ENCODE measurements around the gene GABRG3.

GABRG3 gene

DNA sequence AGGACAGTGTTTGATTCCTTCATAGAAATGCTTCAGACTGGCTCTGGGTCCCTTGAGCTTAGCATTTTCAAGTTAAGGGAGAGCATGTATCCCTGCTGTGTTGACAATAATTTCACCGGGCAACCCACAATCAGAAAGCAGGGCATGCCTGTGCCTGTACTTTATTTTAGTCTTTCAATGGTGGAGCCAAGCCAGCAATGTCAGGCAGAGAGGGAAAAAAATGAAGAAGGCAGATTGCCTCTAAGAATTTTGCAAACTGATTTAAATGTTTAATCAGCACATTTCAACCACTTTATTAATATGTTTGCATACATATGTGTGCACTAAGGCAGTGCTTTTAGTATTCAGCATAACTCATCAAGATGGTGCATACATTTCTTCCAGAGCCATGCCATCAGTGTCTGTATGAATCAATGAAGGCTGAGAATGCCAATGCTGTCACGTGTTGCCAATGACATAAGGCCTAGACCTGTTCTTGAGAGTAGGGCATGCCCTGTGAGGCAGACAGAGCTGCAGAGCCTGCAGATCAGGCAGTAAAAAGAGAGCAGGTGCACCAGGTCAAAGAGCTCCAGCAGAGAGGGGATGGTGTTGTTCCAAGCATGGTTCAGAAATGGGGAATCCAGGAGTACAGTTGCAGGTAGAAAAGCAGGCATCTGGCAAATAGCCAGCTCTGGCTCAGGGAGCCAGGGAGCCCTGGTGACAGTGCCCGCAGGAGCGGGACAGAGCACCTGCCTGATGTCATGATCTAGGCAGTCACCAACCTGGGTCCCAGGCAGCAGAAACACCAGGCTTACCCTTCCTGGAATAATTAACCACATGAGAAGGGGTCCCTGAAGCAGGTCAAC lies 508.5 kb downstream of the GABRG3 start:
- no peaks in the 10 kb centered on the region for H3K36me3 Mint-ChIP-seq
- no peaks in the 10 kb centered on the region for H3K27me3 Mint-ChIP-seq
- no peaks in the 10 kb centered on the region for H3K4me1 Mint-ChIP-seq (ENCODE audit: low read depth)
- no peaks in the 10 kb centered on the region for H3K9me3 Mint-ChIP-seq (ENCODE audit: low read depth)
- no peak overlapping the region for H3K27ac Mint-ChIP-seq
- no peak overlapping the region for H3K4me3 Mint-ChIP-seq

GRCh38 chr15:27480141-27480530 lies 509.2 kb downstream of the GABRG3 start:
- H3K36me3 Mint-ChIP-seq = no peaks in the 10 kb centered on the region
- no peak overlapping the region for H3K27ac Mint-ChIP-seq
- no peak overlapping the region for H3K4me3 Mint-ChIP-seq
- H3K9me3 Mint-ChIP-seq (ENCODE audit: low read depth) = no peaks in the 10 kb centered on the region
- no peaks in the 10 kb centered on the region for H3K4me1 Mint-ChIP-seq (ENCODE audit: low read depth)
- no peaks in the 10 kb centered on the region for H3K27me3 Mint-ChIP-seq

- Mint-ChIP-seq H3K36me3 (no peaks in the 10 kb centered on the region), H3K4me3 (no peak overlapping the region), H3K27ac (no peak overlapping the region), H3K4me1 (ENCODE audit: low read depth) (no peaks in the 10 kb centered on the region), H3K27me3 (no peaks in the 10 kb centered on the region), H3K9me3 (ENCODE audit: low read depth) (no peaks in the 10 kb centered on the region)
Observed at GRCh38 chr15:27480642-27481041, 509.7 kb downstream of the GABRG3 start.

DNA sequence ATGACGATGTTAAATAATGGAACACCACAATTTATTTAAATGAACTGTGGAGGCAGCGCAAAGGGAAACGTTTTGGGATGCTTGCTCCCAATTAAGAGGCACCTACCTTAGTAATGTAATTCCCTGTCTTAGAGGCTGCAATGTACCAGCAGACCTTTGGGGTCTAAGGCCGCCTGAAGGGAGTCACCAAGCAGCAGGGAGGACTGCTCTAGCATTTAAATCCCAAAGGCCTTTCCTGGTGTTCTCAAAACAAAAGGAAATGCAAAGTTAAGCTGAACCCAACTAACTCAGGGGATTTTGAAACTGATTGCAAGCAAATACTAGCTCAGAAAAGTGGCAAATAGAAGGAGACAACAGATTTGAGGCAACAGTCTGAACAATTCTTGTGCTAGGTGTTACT lies 510.8 kb downstream of the GABRG3 start:
- H3K4me1 Mint-ChIP-seq (ENCODE audit: low read depth) = no peaks in the 10 kb centered on the region
- no peak overlapping the region for H3K4me3 Mint-ChIP-seq
- H3K27me3 Mint-ChIP-seq = no peaks in the 10 kb centered on the region
- no peak overlapping the region for H3K27ac Mint-ChIP-seq
- no peaks in the 10 kb centered on the region for H3K36me3 Mint-ChIP-seq
- no peaks in the 10 kb centered on the region for H3K9me3 Mint-ChIP-seq (ENCODE audit: low read depth)

- Mint-ChIP-seq H3K36me3 (no peaks in the 10 kb centered on the region), H3K4me1 (ENCODE audit: low read depth) (no peaks in the 10 kb centered on the region), H3K27me3 (no peaks in the 10 kb centered on the region), H3K9me3 (ENCODE audit: low read depth) (no peaks in the 10 kb centered on the region), H3K4me3 (no peak overlapping the region), H3K27ac (no peak overlapping the region)
Observed at GRCh38 chr15:27482287-27482686, 511.3 kb downstream of the GABRG3 start.

GRCh38 chr15:27483124-27483523 lies 512.1 kb downstream of the GABRG3 start:
- Mint-ChIP-seq H3K36me3 (no peaks in the 10 kb centered on the region), H3K9me3 (ENCODE audit: low read depth) (no peaks in the 10 kb centered on the region), H3K4me1 (ENCODE audit: low read depth) (no peaks in the 10 kb centered on the region), H3K4me3 (no peak overlapping the region), H3K27me3 (no peaks in the 10 kb centered on the region), H3K27ac (no peak overlapping the region)

GRCh38 chr15:27485265-27485664 lies 514.3 kb downstream of the GABRG3 start:
- no peaks in the 10 kb centered on the region for H3K36me3 Mint-ChIP-seq
- no peaks in the 10 kb centered on the region for H3K9me3 Mint-ChIP-seq (ENCODE audit: low read depth)
- H3K27ac Mint-ChIP-seq = no peak overlapping the region
- H3K27me3 Mint-ChIP-seq = no peaks in the 10 kb centered on the region
- no peaks in the 10 kb centered on the region for H3K4me1 Mint-ChIP-seq (ENCODE audit: low read depth)
- no peak overlapping the region for H3K4me3 Mint-ChIP-seq

DNA sequence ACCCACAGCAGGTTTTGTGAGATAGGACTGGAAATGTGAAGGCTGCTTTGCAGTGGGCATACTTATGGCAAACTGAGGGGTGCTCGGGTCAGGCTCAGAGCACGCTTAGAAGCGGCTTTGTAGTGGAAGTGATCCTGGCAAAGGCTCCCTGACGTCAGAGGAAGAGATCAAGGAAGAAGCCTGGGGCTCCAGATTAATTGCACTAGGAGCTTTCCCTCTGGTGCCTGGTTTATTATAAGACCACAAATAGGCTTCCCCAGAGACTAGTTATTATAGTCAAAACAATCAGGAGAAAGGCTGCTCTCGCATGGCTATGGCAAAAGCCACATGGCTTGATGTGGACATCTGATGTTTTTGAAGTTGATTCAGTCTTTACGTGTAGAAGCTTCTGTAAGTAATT lies 515.1 kb downstream of the GABRG3 start:
- H3K4me3 Mint-ChIP-seq = no peak overlapping the region
- H3K36me3 Mint-ChIP-seq = no peaks in the 10 kb centered on the region
- H3K27me3 Mint-ChIP-seq = no peaks in the 10 kb centered on the region
- H3K9me3 Mint-ChIP-seq (ENCODE audit: low read depth) = no peaks in the 10 kb centered on the region
- no peak overlapping the region for H3K27ac Mint-ChIP-seq
- no peaks in the 10 kb centered on the region for H3K4me1 Mint-ChIP-seq (ENCODE audit: low read depth)

DNA sequence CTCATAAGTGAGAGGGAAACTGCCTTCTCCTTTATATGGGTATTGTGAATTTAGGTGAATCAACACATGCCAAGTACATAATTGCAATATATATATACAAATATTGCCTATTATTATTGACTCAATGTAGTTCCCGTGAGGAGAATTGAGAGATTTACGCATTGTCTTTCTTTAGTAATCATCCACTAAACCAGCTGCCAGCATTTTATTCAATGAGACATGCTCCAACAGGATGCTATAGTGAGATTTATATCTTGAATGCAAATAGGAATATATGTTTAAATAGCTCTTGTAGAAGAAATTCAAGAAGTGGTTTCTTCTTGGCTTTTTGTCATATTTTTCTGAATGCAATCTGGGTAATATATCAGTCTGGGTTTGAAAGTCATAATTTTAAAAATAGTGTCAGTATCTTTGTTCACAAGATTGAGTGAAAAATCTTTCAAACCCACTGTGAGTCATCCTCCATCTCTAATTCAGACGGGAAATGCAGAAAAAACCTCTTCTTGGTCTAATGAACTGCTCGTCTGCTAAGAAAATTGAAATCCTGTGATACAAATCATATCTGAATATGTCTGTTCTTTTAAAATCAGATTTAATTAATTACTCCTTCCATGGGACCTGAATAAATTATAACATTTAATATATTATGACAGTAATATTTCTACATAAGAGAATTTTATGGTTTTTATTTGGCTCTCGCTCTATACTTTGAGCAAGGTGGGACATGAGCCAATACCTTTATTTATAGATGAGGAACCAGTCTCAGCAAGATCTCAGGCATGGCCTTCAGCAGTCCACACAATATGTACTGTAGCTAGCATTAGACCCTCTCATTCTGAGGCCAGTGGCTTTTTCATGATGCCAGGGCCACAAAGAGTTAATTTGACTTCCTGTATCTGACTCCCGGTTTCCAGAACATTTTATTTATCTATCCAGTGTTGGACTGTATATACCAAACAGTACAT lies 516.0 kb downstream of the GABRG3 start:
- H3K4me3 Mint-ChIP-seq = no peak overlapping the region
- no peak overlapping the region for H3K27ac Mint-ChIP-seq
- no peaks in the 10 kb centered on the region for H3K27me3 Mint-ChIP-seq
- no peaks in the 10 kb centered on the region for H3K36me3 Mint-ChIP-seq
- H3K4me1 Mint-ChIP-seq (ENCODE audit: low read depth) = no peaks in the 10 kb centered on the region
- no peaks in the 10 kb centered on the region for H3K9me3 Mint-ChIP-seq (ENCODE audit: low read depth)

DNA sequence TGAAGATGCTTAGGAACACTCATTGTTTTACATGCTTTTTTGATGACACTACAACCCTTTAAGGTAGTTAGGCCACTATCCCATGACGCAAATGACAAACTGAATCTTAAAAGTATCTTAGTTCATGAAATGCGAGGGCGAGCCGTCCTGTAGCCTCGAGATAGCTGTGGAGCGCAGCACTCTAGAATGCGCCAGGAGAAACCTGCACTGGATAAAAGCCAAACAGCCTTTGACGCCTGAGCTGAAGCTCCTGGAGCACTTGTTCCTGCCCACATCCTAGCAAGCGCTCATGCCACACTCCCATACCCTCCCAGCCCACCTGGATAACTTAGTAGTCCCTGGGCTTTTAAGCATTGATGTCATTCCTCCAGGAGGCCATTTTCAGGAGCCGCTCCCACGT lies 516.9 kb downstream of the GABRG3 start:
- no peaks in the 10 kb centered on the region for H3K4me1 Mint-ChIP-seq (ENCODE audit: low read depth)
- H3K27me3 Mint-ChIP-seq = no peaks in the 10 kb centered on the region
- H3K9me3 Mint-ChIP-seq (ENCODE audit: low read depth) = no peaks in the 10 kb centered on the region
- no peak overlapping the region for H3K4me3 Mint-ChIP-seq
- H3K27ac Mint-ChIP-seq = no peak overlapping the region
- no peaks in the 10 kb centered on the region for H3K36me3 Mint-ChIP-seq

DNA sequence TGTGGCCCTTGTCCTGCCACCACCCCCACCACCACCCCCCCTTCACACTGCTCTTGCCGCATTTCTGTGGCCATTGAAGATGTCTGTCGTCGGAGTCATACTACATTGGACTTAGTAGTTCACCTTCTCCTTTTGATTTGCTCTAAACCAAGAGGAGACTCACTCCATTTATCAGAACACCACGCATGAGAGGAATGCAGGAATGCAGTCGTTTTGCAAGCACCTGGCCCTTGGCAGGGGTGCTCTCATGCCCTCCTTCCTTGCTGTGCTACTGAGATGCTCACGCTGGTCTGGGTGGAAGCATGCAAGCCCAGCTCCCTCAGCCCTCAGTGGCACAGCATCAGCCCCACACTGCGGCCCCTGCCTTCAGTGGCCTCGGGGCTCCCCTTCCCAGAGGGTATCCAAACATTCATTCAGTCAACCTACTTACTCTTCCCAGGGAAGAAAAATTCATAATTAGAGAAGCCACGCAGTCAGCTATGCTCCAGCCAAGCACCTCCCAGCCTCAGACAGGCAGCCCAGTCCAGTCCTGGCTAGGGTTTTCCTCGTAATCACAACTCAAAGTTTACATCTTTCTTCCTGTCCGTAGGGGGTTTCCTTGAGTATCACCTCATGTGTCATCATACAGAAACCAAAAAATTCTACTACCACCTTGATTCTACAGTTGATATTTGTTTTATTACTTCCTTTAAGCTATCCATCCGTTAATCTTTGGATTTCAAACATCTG lies 520.0 kb downstream of the GABRG3 start:
- Mint-ChIP-seq H3K27me3 (no peaks in the 10 kb centered on the region), H3K9me3 (ENCODE audit: low read depth) (no peaks in the 10 kb centered on the region), H3K4me3 (no peak overlapping the region), H3K36me3 (no peaks in the 10 kb centered on the region), H3K4me1 (ENCODE audit: low read depth) (no peaks in the 10 kb centered on the region), H3K27ac (no peak overlapping the region)

DNA sequence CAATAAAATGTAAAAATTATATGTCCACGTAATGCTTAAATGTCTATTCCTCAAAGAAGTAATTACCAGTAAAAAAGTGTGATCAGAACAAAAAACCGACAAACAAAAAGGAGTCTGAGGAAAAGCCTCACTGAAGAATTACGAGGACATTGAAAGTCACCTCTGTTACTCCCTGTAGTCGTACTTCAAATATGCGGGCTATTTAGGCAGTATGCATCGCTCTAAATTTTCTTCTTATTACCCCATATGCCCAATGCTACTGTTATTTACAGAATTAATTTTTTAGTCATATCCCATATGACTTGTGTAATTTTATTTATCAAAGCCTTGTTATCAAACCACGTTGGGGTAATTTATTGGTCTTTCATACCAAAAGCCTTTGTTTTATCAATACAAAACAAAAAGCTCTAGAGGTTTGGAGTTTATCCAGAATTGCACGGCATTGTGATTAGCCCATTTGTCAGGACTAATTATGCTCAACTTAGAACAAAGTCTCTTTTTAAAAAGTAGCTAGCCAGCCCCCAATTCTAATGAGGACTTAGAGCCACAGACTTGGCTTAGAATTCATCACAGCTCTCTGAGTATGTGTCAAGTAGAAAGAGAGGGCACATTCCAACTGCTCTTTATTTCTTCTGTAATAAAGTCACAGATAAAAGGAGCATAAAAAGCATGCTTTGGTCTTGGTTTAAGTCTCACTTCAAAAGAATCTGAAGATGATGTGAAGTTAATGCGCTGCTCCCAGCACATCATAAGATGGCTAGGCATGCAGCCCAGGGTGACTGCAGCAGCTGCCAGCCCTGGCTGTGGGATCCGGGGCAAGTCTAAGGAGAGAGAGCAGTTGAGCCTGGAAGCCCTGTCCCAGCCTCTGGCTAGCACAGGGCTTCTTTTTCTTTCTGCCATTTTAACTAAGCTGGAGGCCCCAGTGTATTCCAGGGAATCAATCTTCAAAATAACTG lies 521.0 kb downstream of the GABRG3 start:
- Mint-ChIP-seq H3K36me3 (no peaks in the 10 kb centered on the region), H3K4me1 (ENCODE audit: low read depth) (no peaks in the 10 kb centered on the region), H3K27ac (no peak overlapping the region), H3K27me3 (no peaks in the 10 kb centered on the region), H3K9me3 (ENCODE audit: low read depth) (no peaks in the 10 kb centered on the region), H3K4me3 (no peak overlapping the region)

DNA sequence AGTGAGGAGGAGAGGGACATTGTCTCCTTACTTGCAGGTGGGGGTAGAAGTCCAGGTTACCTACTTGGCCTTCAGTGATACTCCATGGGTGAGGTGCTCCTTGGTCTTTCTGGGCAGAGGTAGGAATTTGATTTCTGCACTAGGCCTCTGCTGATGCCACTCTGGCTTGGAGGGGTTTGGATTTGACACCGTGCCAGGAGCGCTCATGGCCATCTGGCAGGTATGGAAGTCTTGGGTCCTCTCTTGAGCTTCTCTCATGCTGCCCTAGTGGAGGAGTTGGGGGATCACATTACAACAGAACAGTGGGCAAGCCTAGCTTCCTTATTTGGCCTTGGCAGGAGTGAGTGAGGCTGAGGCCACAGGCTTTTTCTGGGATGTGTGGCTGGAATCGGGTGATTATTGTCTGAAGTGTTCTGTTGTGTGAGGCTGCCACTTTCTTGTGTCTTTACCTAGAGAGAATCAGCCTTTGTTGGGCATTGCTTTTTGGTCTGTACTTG lies 525.0 kb downstream of the GABRG3 start:
- H3K36me3 Mint-ChIP-seq = no peaks in the 10 kb centered on the region
- H3K27ac Mint-ChIP-seq = no peak overlapping the region
- H3K4me1 Mint-ChIP-seq (ENCODE audit: low read depth) = no peaks in the 10 kb centered on the region
- H3K9me3 Mint-ChIP-seq (ENCODE audit: low read depth) = no peaks in the 10 kb centered on the region
- H3K4me3 Mint-ChIP-seq = no peak overlapping the region
- H3K27me3 Mint-ChIP-seq = no peaks in the 10 kb centered on the region

- no peak overlapping the region for H3K27ac Mint-ChIP-seq
- H3K36me3 Mint-ChIP-seq = no peaks in the 10 kb centered on the region
- no peaks in the 10 kb centered on the region for H3K27me3 Mint-ChIP-seq
- no peaks in the 10 kb centered on the region for H3K4me1 Mint-ChIP-seq (ENCODE audit: low read depth)
- H3K4me3 Mint-ChIP-seq = no peak overlapping the region
- H3K9me3 Mint-ChIP-seq (ENCODE audit: low read depth) = peaks cover 4% of the 10 kb centered on the region
Observed at GRCh38 chr15:27498700-27499099, 527.7 kb downstream of the GABRG3 start.
